HepG2 (cell line): ENCODE measurements around the gene PTPA. TPM values are rescaled to one million over a fixed set of nuclear protein-coding genes. Genes with fewer than 3 reads are reported as not detected.

ENCODE experiments used
- CAMTA2 ChIP-seq: sonication (generic); formaldehyde crosslinking; IDR thresholded peaks from 2 replicates; pipeline ENCODE4 v1.4.0; 2020; ENCODE audit warnings: mild to moderate bottlenecking, missing genetic modification reagents, borderline replicate concordance
- CREM ChIP-seq, 2 experiments: sonication (generic) in 1 of 2; formaldehyde crosslinking in 1 of 2; IDR thresholded peaks; 2 replicates each; pipeline versions ENCODE4 v1.4.0 to v1.6.1; 2016 to 2020; ENCODE audit warnings: antibody characterized with exemption in 1 of 2, mild to moderate bottlenecking in 1 of 2, missing genetic modification reagents in 1 of 2
- DNMT3B ChIP-seq: conservative IDR thresholded peaks from 2 replicates; pipeline ENCODE4 v1.6.1; 2016; ENCODE audit warnings: missing biosample characterization, control low read depth
- GATAD1 ChIP-seq: IDR thresholded peaks from 2 replicates; pipeline ENCODE4 v1.6.1; 2016; ENCODE audit warnings: missing genetic modification reagents, missing compliant biosample characterization
- HIC2 ChIP-seq: sonication (generic); formaldehyde crosslinking; IDR thresholded peaks from 2 replicates; pipeline ENCODE4 v1.9.0; 2022; ENCODE audit warnings: low read depth, missing genetic modification reagents
- HNRNPLL ChIP-seq: fragments of 200-400 bp; formaldehyde crosslinking; IDR thresholded peaks from 2 replicates; pipeline ENCODE4 v1.6.1; 2017; ENCODE audit warnings: mild to moderate bottlenecking, low read depth, low read length; ENCODE audit not compliant: poor library complexity, severe bottlenecking
- MAFK ChIP-seq, 2 experiments: IDR thresholded peaks in 1 of 2; conservative IDR thresholded peaks in 1 of 2; 2 replicates each; pipeline ENCODE4 v1.6.1; 2011; ENCODE audit warnings: improper control_type of control experiment in 2 of 2, low read length in 2 of 2
- MIER3 ChIP-seq: IDR thresholded peaks from 2 replicates; pipeline ENCODE4 v1.6.1; 2016; ENCODE audit warnings: missing compliant biosample characterization, borderline replicate concordance
- MLX ChIP-seq: IDR thresholded peaks from 2 replicates; pipeline ENCODE4 v1.6.1; 2016
- NFYC ChIP-seq: IDR thresholded peaks from 2 replicates; pipeline ENCODE4 v1.6.1; 2016; ENCODE audit warnings: missing genetic modification reagents, missing compliant biosample characterization
- PTBP1 ChIP-seq: fragments of 200-400 bp; formaldehyde crosslinking; IDR thresholded peaks from 2 replicates; pipeline ENCODE4 v1.6.1; 2018; ENCODE audit warnings: low read length, low read depth; ENCODE audit not compliant: poor library complexity, severe bottlenecking
- RXRA ChIP-seq: sonication (generic); formaldehyde crosslinking; IDR thresholded peaks from 2 replicates; pipeline ENCODE4 v1.5.1; 2020; ENCODE audit warnings: missing genetic modification reagents
- SOX13 ChIP-seq, 3 experiments: fragments of 450-650 bp in 1 of 3; sonication (generic) in 1 of 3; formaldehyde crosslinking in 1 of 3; IDR thresholded peaks in 2 of 3; conservative IDR thresholded peaks in 1 of 3; 2 replicates each; pipeline versions ENCODE4 v1.5.0 to v1.6.1; 2016 to 2020; ENCODE audit warnings: antibody characterized with exemption in 1 of 3, mild to moderate bottlenecking in 1 of 3, missing compliant biosample characterization in 1 of 3, missing genetic modification reagents in 1 of 3, moderate library complexity in 1 of 3
- TCF7L2 ChIP-seq: IDR thresholded peaks from 2 replicates; pipeline ENCODE4 v1.6.1; 2011; ENCODE audit warnings: mild to moderate bottlenecking, low read depth, low read length, moderate library complexity
- TEAD3 ChIP-seq: optimal IDR thresholded peaks from 2 replicates; pipeline ENCODE3; 2016; ENCODE audit warnings: borderline replicate concordance
- TERF1 ChIP-seq: sonication (generic); formaldehyde crosslinking; IDR thresholded peaks from 2 replicates; pipeline ENCODE4 v1.8.0; 2022; ENCODE audit warnings: mild to moderate bottlenecking, missing genetic modification reagents, moderate library complexity
- ZNF3 ChIP-seq: IDR thresholded peaks from 2 replicates; pipeline ENCODE4 v1.7.0; 2017; ENCODE audit warnings: inconsistent platforms
- ZNF33A ChIP-seq: sonication (generic); formaldehyde crosslinking; IDR thresholded peaks from 2 replicates; pipeline ENCODE4 v1.5.1; 2020; ENCODE audit warnings: missing genetic modification reagents, mild to moderate bottlenecking, moderate library complexity, borderline replicate concordance
- ZNF382 ChIP-seq: sonication (generic); formaldehyde crosslinking; IDR thresholded peaks from 2 replicates; pipeline ENCODE4 v1.5.0; 2020; ENCODE audit warnings: missing genetic modification reagents, mild to moderate bottlenecking, borderline replicate concordance
- ZNF710 ChIP-seq: sonication (generic); formaldehyde crosslinking; IDR thresholded peaks from 2 replicates; pipeline ENCODE4 v1.5.0; 2020; ENCODE audit warnings: mild to moderate bottlenecking, missing genetic modification reagents, borderline replicate concordance
- polyA plus RNA-seq, 8 experiments: library from polyadenylated mRNA; depleted of rRNA in 3 of 8; stranded (reverse) in 7 of 8; unstranded in 1 of 8; fragments of >200 nt; fragmentation: Illumina TruSeq in 4 of 8; extraction: Trizol in 4 of 8; gene quantifications; 2 replicates each; pipeline versions ENCODE4 v1.2.1 to v1.2.3, GENCODE V29; 2011 to 2016; ENCODE audit warnings: low read depth in 4 of 8, missing spikeins in 1 of 8, mixed read lengths in 1 of 8; ENCODE audit not compliant: insufficient read depth in 1 of 8
- total RNA-seq, 5 experiments: library from RNA; depleted of rRNA; stranded (reverse); fragments of >200 nt; fragmentation: Illumina TruSeq; extraction: Trizol; gene quantifications; 2 replicates each; pipeline ENCODE4 v1.2.3, GENCODE V29; 2016; ENCODE audit warnings: low read depth in 1 of 5

The PTPA gene
- total and polyA plus RNA-seq, 2 of the 13 experiments (the other 11 are each of a cell fraction or from before 2014, with no cell fraction given) = 79.3 to 105 TPM

- TF ChIP-seq ZNF3 (CRISPR knock-in tag) (no peak), TERF1 (no peak), CREM (IDR thresholded peaks at IDR 0.05) (no peak), CREM (CRISPR knock-in tag; IDR thresholded peaks at IDR 0.05) (no peak), TCF7L2 (no peak), NFYC (CRISPR knock-in tag) (no peak), MAFK (conservative IDR thresholded peaks at IDR 0.05 in 1 of 2, IDR thresholded peaks at IDR 0.05 in 1 of 2; ENCODE audit: low read length in 2 of 2) (peak; percentile 66 to 87), GATAD1 (no peak), MIER3 (CRISPR knock-in tag) (no peak), PTBP1 (no peak), RXRA (CRISPR knock-in tag) (no peak), CAMTA2 (CRISPR knock-in tag) (no peak), HIC2 (CRISPR knock-in tag) (no peak), ZNF382 (CRISPR knock-in tag) (no peak), MLX (no peak), ZNF33A (CRISPR knock-in tag) (no peak), DNMT3B (CRISPR knock-in tag) (no peak), SOX13 (IDR thresholded peaks at IDR 0.05) (no peak), SOX13 (CRISPR knock-in tag; conservative IDR thresholded peaks at IDR 0.05 in 1 of 2, IDR thresholded peaks at IDR 0.05 in 1 of 2) (no peak), HNRNPLL (no peak), TEAD3 (CRISPR knock-in tag) (peak; percentile 59), ZNF710 (CRISPR knock-in tag) (peak; percentile 30; the same call in 1 of the 2 replicates)
These were observed 49.7 kb downstream of the PTPA start (continued) for GRCh38 chr9:129160712-129161533.
